22Rv1 (cell line): Measurements from ENCODE around the gene KRT6A.
"Not testable (repeated sequence)": the region's sequence is repeated elsewhere in the genome, so short reads cannot be mapped to it uniquely, and the experiment has no call there.

Source experiments
- H3K27ac ChIP-seq: fragments of 450-650 bp; 2 replicates; pipeline ENCODE4 v1.5.1; 2017
- CTCF ChIP-seq: fragments of 450-650 bp; IDR thresholded peaks from 2 replicates; pipeline ENCODE4 v1.5.1; 2017; ENCODE audit warnings: mild to moderate bottlenecking
- ZFX ChIP-seq: fragments of 450-650 bp; IDR thresholded peaks from 2 replicates; pipeline ENCODE4 v1.6.1; 2017; ENCODE audit warnings: antibody characterized with exemption, borderline replicate concordance

KRT6A gene

DNA sequence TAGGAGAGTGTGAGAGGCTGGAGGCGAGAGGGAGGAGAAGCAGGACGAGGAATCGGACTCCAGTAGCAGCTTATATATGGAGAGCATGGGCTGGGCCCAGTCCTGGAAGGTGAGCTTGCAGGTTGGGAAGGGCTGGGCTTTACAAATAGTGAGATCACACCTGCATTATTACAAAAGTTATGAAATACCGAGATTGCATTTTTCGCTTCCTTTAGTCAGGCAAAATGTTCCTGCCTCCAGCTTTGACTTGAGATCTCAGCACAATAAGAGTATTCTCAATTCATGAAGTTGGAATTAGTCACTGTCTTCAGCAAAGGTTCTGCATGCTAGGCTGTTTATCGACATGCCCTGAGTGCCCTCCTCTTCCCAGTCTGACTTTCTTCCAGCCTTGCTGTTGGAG lies 41.0 kb downstream of the KRT6A start, which contains the start of gene KRT6B:
TSS of gene KRT6B (minus strand) at position 46 of the 400 bp plus-strand sequence. CDS start 68 bp downstream, outside the sequence.
- no peak within 1 kb of the TSS for H3K27ac ChIP-seq

GRCh38 chr12:52448228-52448627 lies 44.8 kb downstream of the KRT6A start:
- H3K27ac ChIP-seq: no peak overlapping the region
- TF ChIP-seq CTCF (no peak), ZFX (no peak)

More for the DNA sequence above, 41.0 kb downstream of the KRT6A start, which contains the start of gene KRT6B:
- no peak for TF ChIP-seq CTCF
- TF ChIP-seq ZFX: no peak

- H3K27ac ChIP-seq: not testable (repeated sequence)
Observed at GRCh38 chr12:52447196-52447595, 45.9 kb downstream of the KRT6A start.

DNA sequence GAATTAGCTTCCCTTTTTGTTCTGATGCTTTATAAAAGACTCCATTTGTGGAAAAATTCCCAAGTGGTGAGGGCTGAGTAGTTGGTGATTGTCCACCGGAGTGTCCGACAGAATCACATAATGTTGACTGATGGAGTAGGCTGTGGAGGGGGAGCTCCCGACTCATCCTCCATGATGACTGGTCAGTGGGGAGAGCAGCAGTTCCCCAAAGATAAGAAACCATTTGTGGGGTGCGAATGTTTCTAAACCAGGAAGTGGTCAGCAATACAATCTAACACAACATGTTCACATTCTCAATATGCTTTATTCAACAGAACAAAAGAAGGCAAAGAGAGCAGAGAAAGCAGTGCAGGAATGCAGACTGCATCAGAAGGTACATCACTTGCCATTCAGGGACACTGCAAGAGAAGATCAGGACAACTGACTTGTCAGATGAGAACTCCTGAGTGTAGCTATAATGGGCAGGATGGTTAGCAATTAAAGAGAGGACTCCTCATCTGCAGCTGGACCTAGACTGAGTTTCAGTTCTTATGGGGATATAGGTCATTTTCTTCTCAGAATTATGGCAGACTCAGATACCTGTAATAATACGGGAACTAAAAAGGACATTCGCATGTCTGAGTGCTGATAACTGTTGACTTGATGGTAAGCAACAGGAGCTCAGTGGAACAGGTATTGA lies 46.6 kb downstream of the KRT6A start:
- no peak for TF ChIP-seq CTCF
- TF ChIP-seq ZFX: no peak
- no peak overlapping the region for H3K27ac ChIP-seq

DNA sequence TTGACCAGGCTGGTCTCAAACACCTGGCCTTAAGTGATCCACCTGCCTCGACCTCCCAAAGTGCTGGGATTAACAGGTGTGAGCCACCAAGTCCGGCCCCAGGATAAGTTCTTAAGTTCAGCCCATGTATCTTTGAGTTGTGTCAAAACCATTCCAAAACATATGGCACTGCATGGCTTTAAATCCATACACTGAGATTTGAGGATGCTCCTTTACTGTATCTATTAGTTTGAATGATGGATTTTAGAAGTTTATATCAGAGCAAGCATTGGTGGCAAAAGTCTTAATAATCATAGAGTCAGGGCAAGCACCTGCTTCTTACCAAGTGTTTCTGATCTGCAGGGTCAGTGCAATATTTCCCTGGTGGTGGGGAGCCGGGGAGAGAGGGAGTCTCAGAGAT lies 47.2 kb downstream of the KRT6A start:
- TF ChIP-seq CTCF (no peak), ZFX (no peak)

DNA sequence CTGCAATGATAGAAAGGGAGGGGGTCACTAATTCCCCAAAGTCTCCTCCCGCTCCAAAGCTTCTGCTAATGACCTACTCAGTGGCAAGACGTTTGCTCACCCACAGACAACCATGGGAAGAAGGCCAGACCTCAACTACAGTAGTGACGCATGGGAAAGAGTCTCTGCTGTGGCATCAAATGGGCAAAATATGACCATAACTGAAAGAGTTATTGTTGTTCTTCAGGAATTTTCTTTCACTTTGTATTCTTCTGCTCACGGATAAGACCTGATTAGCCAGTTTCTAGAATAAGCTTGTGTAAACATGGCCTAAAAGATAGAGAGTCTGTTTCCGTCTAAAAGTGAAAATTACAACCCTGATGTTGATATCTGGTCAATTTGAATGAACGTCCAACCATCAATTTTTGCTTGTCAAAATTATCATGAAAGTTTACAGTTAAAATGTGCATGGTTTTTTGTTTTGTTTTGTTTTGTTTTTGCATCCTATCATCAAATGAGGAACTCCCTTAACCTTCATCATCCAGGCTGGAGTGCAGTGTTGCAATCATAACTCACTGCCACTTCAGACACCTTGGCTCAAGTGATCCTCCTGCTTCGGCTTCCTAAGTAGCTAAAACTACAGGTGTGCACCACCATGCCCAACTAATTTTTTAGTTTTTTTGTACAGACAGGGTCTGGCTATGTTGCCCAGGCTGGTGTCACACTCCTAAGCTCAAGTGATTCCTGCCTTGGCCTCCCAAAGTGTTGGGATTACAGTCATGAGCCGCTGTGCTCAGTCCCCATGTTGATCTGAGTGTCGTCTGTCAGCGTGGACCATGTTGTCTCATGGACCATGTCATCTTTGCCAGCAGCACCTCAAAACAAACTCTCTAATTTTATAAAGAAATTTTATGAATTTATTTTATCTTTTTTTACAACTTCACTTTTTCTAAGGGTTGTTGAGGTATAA lies 48.1 kb downstream of the KRT6A start:
- H3K27ac ChIP-seq: no peak overlapping the region
- TF ChIP-seq ZFX: no peak
- no peak for TF ChIP-seq CTCF

More for the DNA sequence above, 47.2 kb downstream of the KRT6A start:
- no peak overlapping the region for H3K27ac ChIP-seq

GRCh38 chr12:52443966-52444365 lies 49.1 kb downstream of the KRT6A start:
- H3K27ac ChIP-seq: no peak overlapping the region
- TF ChIP-seq ZFX: no peak
- no peak for TF ChIP-seq CTCF
